Measurements from ENCODE around the gene HSPA1B.

The HSPA1B gene

GRCh38 chr6:31870385-31870921 lies 42.9 kb downstream of the HSPA1B start:
- DNase-seq (ENCODE audit: low read depth in 1 of 2, low spot score in 1 of 2) = no peak
- no peak overlapping the region for H3K4me3 ChIP-seq (replicated peaks; ENCODE audit: insufficient read depth, low read length)
- H3K27ac ChIP-seq (replicated peaks) = no peak overlapping the region
- H3K27me3 ChIP-seq (ENCODE audit: insufficient read depth, poor library complexity, severe bottlenecking) = no peaks in the 10 kb centered on the region
- no peak for TF ChIP-seq POLR2AphosphoS5 (IDR thresholded peaks at IDR 0.05; ENCODE audit: low read depth)
- TF ChIP-seq, protein P1, sequence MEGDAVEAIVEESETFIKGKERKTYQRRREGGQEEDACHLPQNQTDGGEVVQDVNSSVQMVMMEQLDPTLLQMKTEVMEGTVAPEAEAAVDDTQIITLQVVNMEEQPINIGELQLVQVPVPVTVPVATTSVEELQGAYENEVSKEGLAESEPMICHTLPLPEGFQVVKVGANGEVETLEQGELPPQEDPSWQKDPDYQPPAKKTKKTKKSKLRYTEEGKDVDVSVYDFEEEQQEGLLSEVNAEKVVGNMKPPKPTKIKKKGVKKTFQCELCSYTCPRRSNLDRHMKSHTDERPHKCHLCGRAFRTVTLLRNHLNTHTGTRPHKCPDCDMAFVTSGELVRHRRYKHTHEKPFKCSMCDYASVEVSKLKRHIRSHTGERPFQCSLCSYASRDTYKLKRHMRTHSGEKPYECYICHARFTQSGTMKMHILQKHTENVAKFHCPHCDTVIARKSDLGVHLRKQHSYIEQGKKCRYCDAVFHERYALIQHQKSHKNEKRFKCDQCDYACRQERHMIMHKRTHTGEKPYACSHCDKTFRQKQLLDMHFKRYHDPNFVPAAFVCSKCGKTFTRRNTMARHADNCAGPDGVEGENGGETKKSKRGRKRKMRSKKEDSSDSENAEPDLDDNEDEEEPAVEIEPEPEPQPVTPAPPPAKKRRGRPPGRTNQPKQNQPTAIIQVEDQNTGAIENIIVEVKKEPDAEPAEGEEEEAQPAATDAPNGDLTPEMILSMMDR (IDR thresholded peaks at IDR 0.05; ENCODE audit: insufficient read depth, low read length) = peak; percentile 2
- TF ChIP-seq SPI1 (IDR thresholded peaks at IDR 0.05; ENCODE audit: borderline replicate concordance, low read depth) = no peak
- TF ChIP-seq, protein P2, sequence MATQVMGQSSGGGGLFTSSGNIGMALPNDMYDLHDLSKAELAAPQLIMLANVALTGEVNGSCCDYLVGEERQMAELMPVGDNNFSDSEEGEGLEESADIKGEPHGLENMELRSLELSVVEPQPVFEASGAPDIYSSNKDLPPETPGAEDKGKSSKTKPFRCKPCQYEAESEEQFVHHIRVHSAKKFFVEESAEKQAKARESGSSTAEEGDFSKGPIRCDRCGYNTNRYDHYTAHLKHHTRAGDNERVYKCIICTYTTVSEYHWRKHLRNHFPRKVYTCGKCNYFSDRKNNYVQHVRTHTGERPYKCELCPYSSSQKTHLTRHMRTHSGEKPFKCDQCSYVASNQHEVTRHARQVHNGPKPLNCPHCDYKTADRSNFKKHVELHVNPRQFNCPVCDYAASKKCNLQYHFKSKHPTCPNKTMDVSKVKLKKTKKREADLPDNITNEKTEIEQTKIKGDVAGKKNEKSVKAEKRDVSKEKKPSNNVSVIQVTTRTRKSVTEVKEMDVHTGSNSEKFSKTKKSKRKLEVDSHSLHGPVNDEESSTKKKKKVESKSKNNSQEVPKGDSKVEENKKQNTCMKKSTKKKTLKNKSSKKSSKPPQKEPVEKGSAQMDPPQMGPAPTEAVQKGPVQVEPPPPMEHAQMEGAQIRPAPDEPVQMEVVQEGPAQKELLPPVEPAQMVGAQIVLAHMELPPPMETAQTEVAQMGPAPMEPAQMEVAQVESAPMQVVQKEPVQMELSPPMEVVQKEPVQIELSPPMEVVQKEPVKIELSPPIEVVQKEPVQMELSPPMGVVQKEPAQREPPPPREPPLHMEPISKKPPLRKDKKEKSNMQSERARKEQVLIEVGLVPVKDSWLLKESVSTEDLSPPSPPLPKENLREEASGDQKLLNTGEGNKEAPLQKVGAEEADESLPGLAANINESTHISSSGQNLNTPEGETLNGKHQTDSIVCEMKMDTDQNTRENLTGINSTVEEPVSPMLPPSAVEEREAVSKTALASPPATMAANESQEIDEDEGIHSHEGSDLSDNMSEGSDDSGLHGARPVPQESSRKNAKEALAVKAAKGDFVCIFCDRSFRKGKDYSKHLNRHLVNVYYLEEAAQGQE (IDR thresholded peaks at IDR 0.05; ENCODE audit: insufficient replicate concordance, low read depth) = no peak

DNA sequence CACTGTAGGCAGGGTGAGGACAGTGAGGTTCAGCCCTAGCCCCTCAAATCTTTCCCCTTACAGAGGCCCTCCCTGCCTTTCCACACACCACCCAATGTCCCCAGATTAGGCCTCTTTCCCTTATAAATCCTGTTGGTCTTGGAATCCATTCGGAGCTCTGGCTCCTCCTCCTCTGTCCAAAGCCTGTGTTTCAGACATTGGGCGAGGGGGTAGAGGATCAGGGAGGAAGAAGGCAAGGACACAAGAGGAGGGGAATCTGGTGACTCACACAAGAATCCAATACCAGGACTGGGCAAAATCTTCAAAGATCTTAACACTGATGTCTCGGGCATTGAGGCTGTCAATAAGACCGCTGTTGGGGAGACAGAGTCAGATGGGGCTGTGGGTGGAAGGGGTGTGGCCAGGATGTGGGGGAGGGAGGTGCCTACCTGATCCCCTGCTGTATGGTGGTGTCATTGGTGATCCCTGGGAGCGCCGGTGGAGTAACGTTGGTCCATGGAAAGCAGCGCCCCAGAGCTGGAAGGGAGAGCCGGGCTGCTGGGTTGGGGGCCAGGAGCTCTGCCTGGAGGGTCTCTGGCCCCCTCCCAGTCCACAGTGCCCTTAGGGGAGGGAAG lies 43.6 kb downstream of the HSPA1B start:
- no peak for DNase-seq (ENCODE audit: low read depth in 1 of 2, low spot score in 1 of 2)
- no peak overlapping the region for H3K4me3 ChIP-seq (replicated peaks; ENCODE audit: insufficient read depth, low read length)
- no peak overlapping the region for H3K27ac ChIP-seq (replicated peaks)
- no peaks in the 10 kb centered on the region for H3K27me3 ChIP-seq (ENCODE audit: insufficient read depth, poor library complexity, severe bottlenecking)
- no peak for TF ChIP-seq GABPA (IDR thresholded peaks at IDR 0.05; ENCODE audit: low read depth)
- TF ChIP-seq POLR2AphosphoS5 (IDR thresholded peaks at IDR 0.05; ENCODE audit: low read depth) = no peak
- no peak for TF ChIP-seq SPI1 (IDR thresholded peaks at IDR 0.05; ENCODE audit: borderline replicate concordance, low read depth)
- TF ChIP-seq, protein P2 (IDR thresholded peaks at IDR 0.05; ENCODE audit: insufficient replicate concordance, low read depth) = no peak
- TF ChIP-seq, protein P1 (IDR thresholded peaks at IDR 0.05; ENCODE audit: insufficient read depth, low read length) = no peak

DNA sequence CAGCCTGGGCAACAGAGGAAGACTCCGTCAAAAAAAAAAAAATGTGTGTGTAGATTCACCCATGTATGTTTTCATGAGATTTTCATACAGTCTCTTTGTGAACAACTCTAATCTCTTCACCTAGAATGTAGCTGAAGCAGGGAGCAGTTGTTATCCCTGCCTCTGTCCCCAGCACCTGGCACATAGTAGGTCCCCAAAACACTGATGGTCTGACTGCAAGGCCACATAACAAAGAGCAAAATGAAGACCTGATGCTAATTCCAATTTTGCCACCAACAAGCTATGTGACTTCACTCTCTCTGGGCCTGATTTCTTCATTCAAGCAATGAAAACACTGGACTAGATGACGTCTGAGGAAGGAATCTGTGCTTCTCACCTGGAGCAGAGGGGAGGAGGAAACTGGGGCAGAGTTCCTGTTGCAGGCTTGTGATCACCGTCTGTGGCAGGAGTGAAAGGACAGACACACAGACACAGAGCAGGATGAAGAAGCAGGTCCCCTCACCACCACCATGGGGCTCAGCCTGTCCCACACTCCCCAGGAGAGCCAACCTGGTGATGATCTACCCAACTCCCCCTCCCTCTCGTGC lies 46.6 kb downstream of the HSPA1B start:
- no peak overlapping the region for H3K27ac ChIP-seq (replicated peaks)
- no peaks in the 10 kb centered on the region for H3K27me3 ChIP-seq (ENCODE audit: insufficient read depth, poor library complexity, severe bottlenecking)
- TF ChIP-seq SPI1 (IDR thresholded peaks at IDR 0.05; ENCODE audit: borderline replicate concordance, low read depth) (no peak), POLR2AphosphoS5 (IDR thresholded peaks at IDR 0.05; ENCODE audit: low read depth) (no peak), GABPA (IDR thresholded peaks at IDR 0.05; ENCODE audit: low read depth) (no peak)
- TF ChIP-seq, protein P2 (IDR thresholded peaks at IDR 0.05; ENCODE audit: insufficient replicate concordance, low read depth) = no peak
- TF ChIP-seq, protein P1 (IDR thresholded peaks at IDR 0.05; ENCODE audit: insufficient read depth, low read length) = no peak
- DNase-seq (ENCODE audit: low read depth in 1 of 2, low spot score in 1 of 2) = no peak
- H3K4me3 ChIP-seq (replicated peaks; ENCODE audit: insufficient read depth, low read length) = no peak overlapping the region
